NB4 (cell line): Measurements from ENCODE around the gene FCRL2.
A peak's percentile ranks its signal among the peaks of the same experiment; 100 is the strongest.

ENCODE experiments used
- DNase-seq: peaks from one replicate; pipeline ENCODE4 v3.0.0; 2010; ENCODE audit warnings: low read depth
- H3K4me3 ChIP-seq: one replicate; pipeline ENCODE4 v1.5.1; 2011; ENCODE audit warnings: mild to moderate bottlenecking, low read depth, low read length, moderate library complexity
- CTCF ChIP-seq: IDR thresholded peaks from one replicate; pipeline ENCODE4 v1.5.1; 2012; ENCODE audit warnings: low read depth, low read length
- MAX ChIP-seq: IDR thresholded peaks from 2 replicates; pipeline ENCODE4 v1.6.1; 2011; ENCODE audit warnings: low read depth, low read length
- MYC ChIP-seq: IDR thresholded peaks from 2 replicates; pipeline ENCODE4 v1.6.1; 2011; ENCODE audit warnings: low read depth, low read length
- POLR2A ChIP-seq: IDR thresholded peaks from 2 replicates; pipeline ENCODE4 v1.6.1; 2011; ENCODE audit warnings: mild to moderate bottlenecking; ENCODE audit not compliant: insufficient read length; ENCODE audit errors: extremely low read depth

FCRL2 gene

GRCh38 chr1:157776971-157777391 is at the start of gene FCRL2:
FCRL2 (minus strand) TSS chr1:157777132; CDS start chr1:157777073, 59 bp downstream.
- no peak within 1 kb of the TSS for H3K4me3 ChIP-seq
- peak; percentile 15 for DNase-seq
- TF ChIP-seq MAX (no peak), CTCF (no peak), MYC (no peak), POLR2A (no peak)

- DNase-seq = no peak
- TF ChIP-seq MYC = no peak
- no peak for TF ChIP-seq CTCF
- no peak for TF ChIP-seq POLR2A
- no peak for TF ChIP-seq MAX
- H3K4me3 ChIP-seq = no peak overlapping the region
These were observed 43.4 kb upstream of the FCRL2 start for GRCh38 chr1:157820299-157820698.

GRCh38 chr1:157819896-157820295 is 43.0 kb upstream of the FCRL2 start, which contains the start of gene FCRL1:
FCRL1 (minus strand) TSS chr1:157820120; CDS start chr1:157820037, 83 bp downstream.
- no peak within 1 kb of the TSS for H3K4me3 ChIP-seq

GRCh38 chr1:157819215-157819614 is 42.3 kb upstream of the FCRL2 start:
- H3K4me3 ChIP-seq = no peak overlapping the region
- no peak for TF ChIP-seq MAX
- DNase-seq = no peak

More at GRCh38 chr1:157819896-157820295, 43.0 kb upstream of the FCRL2 start, which contains the start of gene FCRL1:
- TF ChIP-seq MAX (no peak), POLR2A (no peak), CTCF (no peak), MYC (no peak)
- DNase-seq = peak; percentile 11

- TF ChIP-seq POLR2A (no peak), MAX (no peak)
- no peak overlapping the region for H3K4me3 ChIP-seq
- no peak for DNase-seq
These were observed 36.3 kb upstream of the FCRL2 start for GRCh38 chr1:157813269-157813668.

GRCh38 chr1:157806431-157807149 is 29.7 kb upstream of the FCRL2 start:
- TF ChIP-seq MYC (no peak), MAX (no peak), CTCF (no peak), POLR2A (no peak)
- H3K4me3 ChIP-seq = no peak overlapping the region
- no peak for DNase-seq

- no peak overlapping the region for H3K4me3 ChIP-seq
- no peak for DNase-seq
- TF ChIP-seq CTCF (no peak), MAX (no peak), MYC (no peak), POLR2A (no peak)
These were observed 26.9 kb upstream of the FCRL2 start for GRCh38 chr1:157803851-157804250.
